Activated gamma-delta T cell treated with anti-CD3 and anti-CD28 coated beads, Interleukin-2, amount 50 U/mL, for 16 hours (primary cell): ENCODE data around the gene CCNB2.
A peak's percentile ranks its signal among the peaks of the same experiment; 100 is the strongest.
"Not testable (repeated sequence)": the region's sequence is repeated elsewhere in the genome, so short reads cannot be mapped to it uniquely, and the experiment has no call there.

ENCODE experiments used
- DNase-seq: peaks from one replicate; pipeline ENCODE4 v3.0.0-alpha.2; 2020; ENCODE audit warnings: low read depth

The CCNB2 gene

DNA sequence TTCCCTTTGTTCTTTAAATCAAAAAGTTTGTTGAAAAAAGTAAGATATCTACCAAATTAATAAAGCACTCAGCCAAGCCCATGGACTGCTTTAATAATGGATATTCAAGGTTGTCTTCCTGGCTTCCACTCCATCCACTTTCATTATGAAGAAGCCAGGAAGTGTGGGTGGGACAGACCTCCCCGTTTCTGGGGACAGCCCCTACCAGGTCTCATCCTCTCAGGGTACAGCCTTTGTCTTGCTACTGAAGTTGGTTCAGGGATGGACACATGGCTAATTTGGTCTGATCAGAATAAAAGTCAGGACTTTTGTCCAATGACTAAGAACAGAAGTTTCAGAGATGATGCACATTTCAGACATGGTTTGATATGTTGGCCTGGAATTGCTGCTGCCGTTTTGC, 32.6 kb downstream of the CCNB2 start:
- no peak for DNase-seq

- peak; percentile 24 for DNase-seq
Observed at GRCh38 chr15:59138243-59138642, 33.3 kb downstream of the CCNB2 start.

DNA sequence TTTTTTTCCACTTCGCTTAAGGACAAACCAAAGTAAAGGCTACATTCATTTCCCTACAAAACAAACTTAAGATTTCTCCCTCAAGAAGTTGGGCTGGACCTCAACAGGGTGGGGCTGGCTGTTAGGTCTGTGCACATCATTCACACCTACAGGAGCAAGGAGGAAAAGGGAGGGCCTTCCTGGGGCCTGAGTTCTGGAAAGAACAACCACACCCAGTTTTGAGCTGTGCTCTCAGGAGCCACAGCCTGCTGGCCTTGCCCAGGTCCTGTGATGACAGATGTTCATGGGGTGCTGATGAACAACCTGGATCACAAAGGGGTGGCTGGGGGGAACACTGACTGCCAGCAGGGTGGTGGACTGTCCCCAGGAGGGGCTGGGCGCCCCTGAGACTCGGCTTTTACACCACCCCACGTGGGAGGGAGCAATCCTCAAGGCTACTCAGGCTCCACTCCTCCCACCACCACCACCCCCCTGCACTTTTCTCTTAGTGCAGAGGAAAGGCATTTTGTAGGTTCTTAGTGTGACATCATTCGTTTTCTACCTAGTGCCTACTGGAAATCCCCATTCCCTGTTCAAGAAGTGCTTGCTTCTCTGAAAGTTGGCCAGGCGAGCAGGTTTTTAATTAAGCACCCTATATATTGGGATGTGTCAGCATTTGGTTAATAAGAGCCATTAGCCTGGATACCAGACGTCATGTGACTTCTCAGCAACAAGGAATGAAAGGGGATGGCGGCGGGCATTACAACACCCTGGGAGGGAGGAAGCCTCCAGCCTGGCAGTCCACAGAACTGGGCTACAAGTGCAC, 35.7 kb downstream of the CCNB2 start:
- DNase-seq: no peak

DNA sequence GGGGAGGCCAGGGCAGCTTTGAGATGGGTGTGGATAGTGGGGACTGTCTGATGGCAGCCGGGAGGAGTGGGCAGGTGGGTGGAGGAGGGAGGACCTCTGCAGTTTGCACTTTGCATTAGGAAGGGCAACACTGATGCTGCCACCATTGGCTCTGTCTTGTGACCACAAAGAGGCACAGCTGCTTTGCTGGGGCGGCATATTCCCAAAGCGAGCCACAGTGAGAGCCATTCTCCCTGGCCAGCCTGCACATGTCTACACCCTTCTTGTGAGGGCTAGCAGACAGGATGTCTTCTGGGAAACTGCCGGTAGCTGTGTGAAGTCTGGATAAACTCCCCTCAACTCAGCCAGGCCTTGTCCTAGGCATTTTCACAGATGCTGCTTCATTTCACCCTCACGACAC, 38.3 kb downstream of the CCNB2 start:
- DNase-seq: no peak

DNA sequence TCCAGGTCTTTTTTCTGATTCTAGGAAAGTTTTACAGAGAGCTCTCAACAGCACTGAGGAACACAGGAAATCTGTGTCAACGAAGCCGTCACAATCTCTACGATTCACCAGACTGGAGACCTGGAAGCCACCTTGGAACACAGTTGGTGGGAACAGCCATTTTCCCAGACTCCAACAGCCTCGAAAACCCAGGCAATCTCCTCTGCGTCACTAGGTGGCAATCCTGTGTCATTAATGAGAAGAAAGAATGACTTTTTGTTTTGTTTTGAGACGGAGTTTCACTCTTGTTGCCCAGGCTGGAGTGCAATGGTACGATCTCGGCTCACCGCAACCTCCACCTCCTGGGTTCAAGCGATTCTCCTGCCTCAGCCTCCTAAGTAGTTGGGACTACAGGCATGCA, 39.6 kb downstream of the CCNB2 start:
- DNase-seq: not testable (repeated sequence)

DNA sequence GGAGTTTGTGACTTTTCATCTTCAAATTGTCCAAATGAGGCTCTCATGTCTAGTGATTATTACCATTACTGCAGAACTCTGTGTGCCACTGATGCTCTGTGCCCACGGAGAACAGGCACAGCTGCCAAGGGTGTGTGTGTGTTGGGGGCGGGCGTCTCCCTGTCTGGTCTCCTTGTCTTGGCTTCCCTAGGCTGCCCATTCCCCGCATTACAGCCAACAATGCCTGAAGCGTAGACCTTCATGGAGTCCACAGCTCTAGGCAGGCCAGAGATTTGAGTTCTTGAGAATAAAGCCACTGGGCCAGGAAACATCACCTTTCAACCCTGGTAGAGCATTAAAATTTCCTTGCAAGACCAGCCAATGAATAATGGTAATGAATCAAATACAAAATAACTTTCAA, 42.7 kb downstream of the CCNB2 start:
- DNase-seq: no peak

GRCh38 chr15:59148153-59148833, 43.3 kb downstream of the CCNB2 start:
- DNase-seq: no peak

- DNase-seq: no peak
Observed at GRCh38 chr15:59150185-59150584, 45.2 kb downstream of the CCNB2 start.

GRCh38 chr15:59152694-59153450, 47.9 kb downstream of the CCNB2 start:
- DNase-seq: no peak

- no peak for DNase-seq
Observed at GRCh38 chr15:59153466-59153865, 48.5 kb downstream of the CCNB2 start.

DNA sequence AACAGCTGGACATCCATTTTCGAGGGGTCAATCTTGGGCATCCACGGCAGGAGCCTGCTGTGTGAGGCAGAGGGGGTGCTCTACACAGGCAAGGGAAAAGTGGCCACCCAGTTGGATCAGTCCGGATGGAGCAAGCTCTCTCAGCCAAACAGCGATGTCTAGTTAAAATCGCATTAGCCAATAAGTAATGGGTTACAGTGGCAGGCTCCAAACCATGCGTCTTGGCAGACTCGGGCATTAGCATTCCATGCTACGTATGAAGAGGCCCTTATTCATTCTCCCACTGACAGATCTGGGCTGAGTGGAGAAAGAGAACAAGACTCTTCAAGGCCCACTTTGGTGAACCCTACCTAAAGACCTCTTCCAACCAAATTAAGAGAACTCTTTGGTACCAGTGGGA, 49.3 kb downstream of the CCNB2 start:
- DNase-seq: no peak

GRCh38 chr15:59155431-59155830, 50.5 kb downstream of the CCNB2 start:
- no peak for DNase-seq

GRCh38 chr15:59157396-59157795, 52.5 kb downstream of the CCNB2 start:
- no peak for DNase-seq

DNA sequence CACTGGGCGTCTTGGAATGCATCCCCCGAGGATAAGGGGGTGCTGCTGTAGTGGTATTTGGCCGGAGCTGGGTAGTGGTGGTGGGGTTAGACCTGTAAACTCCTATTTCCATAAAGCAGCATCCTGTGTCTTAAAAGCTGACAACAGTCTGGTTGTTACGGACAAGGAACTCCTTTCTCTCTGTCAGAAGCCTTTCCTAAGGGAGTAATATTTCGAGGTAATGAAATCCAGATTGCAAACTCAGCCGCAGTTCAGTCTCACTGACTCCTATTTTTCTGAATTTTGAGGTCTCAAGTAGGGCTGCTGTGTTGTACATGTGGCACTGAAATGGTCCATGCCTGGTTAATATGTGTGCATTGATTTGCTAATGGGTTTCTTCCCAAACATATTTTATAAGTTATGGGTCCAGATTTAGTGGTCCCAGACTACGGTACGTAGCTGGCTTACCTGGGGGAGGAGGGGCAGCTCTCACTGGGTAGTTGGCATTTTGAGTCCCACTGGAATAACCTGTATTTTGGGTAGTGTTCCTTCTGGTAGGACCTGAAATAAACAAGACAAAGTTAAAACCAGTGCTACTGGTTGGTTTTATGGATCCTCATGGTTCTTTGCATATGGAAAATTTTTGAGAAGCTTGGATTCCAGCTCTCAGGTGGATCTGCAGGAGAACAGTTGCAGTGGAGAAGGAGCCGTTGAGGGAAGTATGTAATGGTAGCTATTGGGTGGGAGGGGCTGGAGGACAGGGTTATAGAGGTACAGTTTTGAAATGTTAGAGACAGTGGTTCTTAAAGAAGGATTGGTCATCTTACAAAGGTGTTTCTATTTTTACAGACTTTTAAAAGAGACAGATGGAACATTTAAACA, 53.1 kb downstream of the CCNB2 start:
- DNase-seq: no peak

DNA sequence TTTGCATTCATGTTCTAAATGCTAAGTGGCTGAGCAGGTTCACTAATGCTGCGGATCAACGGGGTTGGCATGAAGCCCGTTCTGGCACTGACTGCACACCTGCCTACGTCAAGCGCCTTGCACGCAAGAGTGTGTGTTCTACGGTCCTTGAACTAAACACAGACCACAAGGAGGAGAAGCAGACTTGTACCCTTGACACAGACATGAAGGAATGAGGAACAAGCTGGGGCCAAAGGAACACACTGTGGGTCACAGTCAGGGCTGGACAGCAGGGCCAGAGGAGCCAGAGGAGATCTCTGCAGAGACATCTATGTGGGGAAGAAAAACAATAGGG, 53.7 kb downstream of the CCNB2 start:
- DNase-seq: no peak

- no peak for DNase-seq
Observed at GRCh38 chr15:59159210-59159609, 54.3 kb downstream of the CCNB2 start.

DNA sequence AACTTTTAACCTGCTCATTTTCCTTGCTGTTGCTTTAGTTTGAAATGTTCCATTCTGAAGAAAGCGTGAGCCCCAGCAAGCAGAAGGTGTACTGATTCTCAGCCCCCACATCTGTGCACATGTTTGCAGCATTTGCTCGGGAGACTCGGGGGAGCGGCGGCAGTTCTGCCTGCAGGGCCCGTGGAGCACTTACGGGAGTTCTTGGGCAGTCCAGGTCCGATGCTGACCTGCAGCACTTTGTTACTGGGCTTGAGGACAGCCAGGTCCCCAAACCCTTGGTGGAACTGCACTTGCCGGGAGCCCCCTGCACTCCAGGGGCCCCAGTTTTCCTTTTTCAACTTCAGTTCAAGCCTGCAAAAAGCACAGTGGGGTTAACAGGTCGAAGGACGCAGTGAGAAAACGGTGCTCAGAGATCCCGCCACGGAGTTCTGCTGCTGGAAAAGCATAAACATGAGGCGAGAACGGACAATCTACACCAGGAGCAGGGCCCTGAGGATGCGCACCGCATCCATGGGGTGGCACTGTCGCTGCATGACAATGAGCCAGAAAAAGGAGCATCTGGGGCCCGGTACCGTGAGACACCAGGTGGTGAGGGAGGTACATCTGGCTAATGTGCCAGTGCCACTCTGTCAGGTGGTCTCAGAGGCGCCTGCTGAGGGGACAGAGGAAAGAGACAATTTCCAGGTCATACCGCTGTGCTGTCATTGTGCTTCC, 56.1 kb downstream of the CCNB2 start:
- DNase-seq: no peak

- DNase-seq: not testable (repeated sequence)
Observed at GRCh38 chr15:59162080-59162479, 57.1 kb downstream of the CCNB2 start.

DNA sequence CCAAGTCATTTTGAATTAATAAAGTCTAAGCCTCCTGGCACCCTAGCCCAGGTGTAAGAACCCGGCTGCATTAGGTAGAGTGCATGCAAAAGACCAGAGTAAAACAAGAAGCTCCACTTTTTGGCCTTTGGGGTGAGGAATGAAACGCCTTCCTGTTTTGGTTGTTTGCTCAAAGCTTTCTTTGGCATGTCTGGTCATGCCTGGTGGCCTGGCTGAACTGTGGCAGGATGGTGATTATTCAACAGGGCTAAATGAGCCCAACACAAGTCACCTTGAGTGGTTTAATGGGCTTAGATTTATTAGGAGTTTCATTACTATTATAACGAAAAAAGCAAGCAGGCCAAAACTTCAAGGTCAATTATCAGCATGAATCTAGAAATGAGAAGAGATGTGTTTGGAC, 60.8 kb downstream of the CCNB2 start:
- DNase-seq: no peak

DNA sequence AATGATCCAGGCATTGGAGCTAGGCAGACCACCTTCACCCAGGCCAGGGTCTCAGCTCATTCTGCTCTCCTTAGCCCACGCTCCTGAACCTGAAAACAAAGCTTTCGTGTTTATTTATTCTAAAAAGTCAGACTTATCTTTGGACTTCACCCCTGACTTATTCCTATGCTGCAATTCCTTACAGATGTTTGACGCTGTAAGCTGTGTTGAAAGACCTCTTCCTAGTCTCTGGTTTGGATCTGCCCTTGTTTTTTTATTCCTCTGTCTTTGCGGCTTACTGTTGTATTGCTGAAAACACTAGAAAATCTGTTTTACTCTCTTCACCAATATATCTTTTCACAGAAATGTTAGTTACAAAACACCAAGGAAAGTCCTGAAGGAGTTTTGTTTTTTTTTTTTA, 61.2 kb downstream of the CCNB2 start:
- DNase-seq: no peak

DNA sequence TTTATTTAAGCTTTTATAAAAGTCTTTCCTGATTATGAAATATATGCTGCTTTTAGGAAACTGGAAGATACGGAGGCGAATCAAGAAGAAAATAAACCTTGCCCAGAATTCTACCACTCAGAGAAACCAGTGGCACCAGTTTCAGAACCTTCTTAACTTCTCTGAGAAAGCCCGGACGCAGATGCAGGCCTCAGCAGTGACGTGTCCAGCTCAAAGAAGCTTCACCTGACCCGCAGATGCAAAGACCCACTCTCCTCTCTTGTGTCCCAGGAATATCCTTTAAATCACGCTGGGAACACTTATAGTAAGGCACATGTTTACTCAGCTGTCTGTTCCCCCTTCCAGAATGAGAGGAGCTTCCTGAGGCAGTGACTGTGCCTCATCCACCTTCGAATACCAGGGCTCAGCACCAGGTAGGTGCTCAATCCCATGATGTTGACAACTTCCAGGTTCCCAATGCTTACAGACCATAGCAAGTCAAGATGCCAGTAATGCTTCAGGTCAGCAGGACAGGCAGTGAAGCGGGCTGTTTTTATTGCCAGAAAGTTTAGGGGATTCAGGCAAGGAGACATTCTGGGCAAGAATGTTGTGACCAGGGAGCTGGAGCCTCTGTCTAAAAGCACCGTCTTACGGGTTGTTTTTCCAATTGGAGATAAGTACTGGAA, 61.8 kb downstream of the CCNB2 start:
- DNase-seq: no peak
